ENCODE data around the gene SMPD3.

The SMPD3 gene

DNA sequence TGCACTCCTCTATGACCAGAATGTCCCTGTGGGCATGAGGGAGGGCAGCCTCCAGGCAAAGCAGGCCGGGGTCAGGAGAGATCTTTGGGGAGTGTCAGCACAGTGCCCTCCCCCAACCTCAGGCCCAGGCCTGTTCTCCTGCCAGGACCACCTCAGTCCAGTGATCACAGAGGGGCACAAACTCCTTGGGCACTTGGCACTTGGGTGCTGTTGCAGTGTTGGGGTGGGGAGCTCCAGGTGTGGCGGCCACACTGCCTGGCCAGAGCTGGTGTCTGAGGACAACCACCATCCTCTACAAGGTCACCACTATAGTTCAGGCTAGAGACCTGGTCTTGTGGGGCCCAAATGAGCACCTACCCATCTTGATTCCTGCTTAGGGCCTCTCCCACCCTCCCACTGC, 37.2 kb downstream of the SMPD3 start:
- Histone ChIP-seq H3K27me3 (ENCODE audit: control insufficient read depth in 5 of 5, insufficient read depth in 4 of 5, low read length in 5 of 5) (peaks cover 3 to 23% (median 6%) of the 10 kb centered on the region in 5 donors), H3K9ac (ENCODE audit: low read length in 5 of 5) (no peak overlapping the region), H3K27ac (ENCODE audit: low read depth, low read length) (no peak overlapping the region), H3K9me3 (ENCODE audit: control insufficient read depth in 5 of 5, low read length in 5 of 5) (no peaks in the 10 kb centered on the region), H3K4me1 (ENCODE audit: control insufficient read depth in 5 of 5, insufficient read depth in 5 of 5, low read length in 5 of 5) (no peaks in the 10 kb centered on the region), H3K4me3 (ENCODE audit: low read depth in 1 of 5, low read length in 5 of 5) (no peak overlapping the region), H3K36me3 (ENCODE audit: control insufficient read depth in 5 of 5, insufficient read depth in 5 of 5, low read length in 5 of 5) (no peaks in the 10 kb centered on the region)

DNA sequence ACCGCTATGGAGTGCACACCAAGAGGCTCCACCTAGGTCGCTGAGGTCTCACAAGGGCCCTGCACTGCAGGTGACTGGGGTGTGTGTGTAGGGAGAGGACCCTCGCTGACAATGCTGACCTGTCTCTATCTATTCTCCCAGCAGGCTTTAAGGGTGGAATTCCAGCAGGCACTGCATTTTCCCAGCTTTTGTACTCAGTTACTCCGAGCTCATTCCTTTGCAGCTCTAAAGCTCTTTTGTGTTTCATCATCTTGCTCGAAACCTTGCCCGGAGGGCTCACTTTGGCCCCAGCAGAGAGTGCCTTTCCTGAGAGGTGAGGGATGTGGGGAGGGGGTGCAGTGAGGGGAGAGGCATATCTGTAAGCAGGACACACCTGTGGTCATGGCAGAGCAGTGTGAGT, 39.3 kb downstream of the SMPD3 start:
- Histone ChIP-seq H3K27ac (ENCODE audit: low read depth, low read length) (no peak overlapping the region), H3K36me3 (ENCODE audit: control insufficient read depth in 5 of 5, insufficient read depth in 5 of 5, low read length in 5 of 5) (no peaks in the 10 kb centered on the region), H3K4me1 (ENCODE audit: control insufficient read depth in 5 of 5, insufficient read depth in 5 of 5, low read length in 5 of 5) (peaks cover 0 to 10% (median 5%) of the 10 kb centered on the region in 5 donors), H3K27me3 (ENCODE audit: control insufficient read depth in 5 of 5, insufficient read depth in 4 of 5, low read length in 5 of 5) (peaks cover 3 to 26% (median 6%) of the 10 kb centered on the region in 5 donors), H3K9me3 (ENCODE audit: control insufficient read depth in 5 of 5, low read length in 5 of 5) (no peaks in the 10 kb centered on the region), H3K4me3 (ENCODE audit: low read depth in 1 of 5, low read length in 5 of 5) (no peak overlapping the region), H3K9ac (ENCODE audit: low read length in 5 of 5) (no peak overlapping the region)

DNA sequence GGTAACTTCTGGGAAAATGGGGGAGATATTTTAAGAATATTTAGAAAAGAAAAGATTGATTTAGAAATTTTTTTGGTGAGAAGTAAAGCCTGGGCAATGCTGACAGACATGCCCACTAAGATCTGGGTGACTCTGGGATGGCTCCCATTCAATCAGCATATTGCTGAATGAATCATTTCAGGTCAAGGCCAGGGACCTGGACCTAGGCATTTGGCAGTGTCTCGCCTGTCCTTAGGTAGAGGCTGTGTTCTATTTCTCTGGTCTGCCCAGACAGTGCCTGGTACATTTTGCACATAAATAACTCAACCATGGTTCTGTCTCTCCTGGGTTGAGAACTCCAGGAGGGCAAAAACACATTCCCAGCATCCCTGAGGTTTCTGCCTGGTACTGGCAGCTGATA, 39.9 kb downstream of the SMPD3 start:
- H3K4me1 ChIP-seq (ENCODE audit: control insufficient read depth in 5 of 5, insufficient read depth in 5 of 5, low read length in 5 of 5): peaks cover 0 to 10% (median 5%) of the 10 kb centered on the region in 5 donors
- H3K27me3 ChIP-seq (ENCODE audit: control insufficient read depth in 5 of 5, insufficient read depth in 4 of 5, low read length in 5 of 5): peaks cover 3 to 26% (median 6%) of the 10 kb centered on the region in 5 donors
- no peak overlapping the region for H3K9ac ChIP-seq (ENCODE audit: low read length in 5 of 5)
- no peak overlapping the region for H3K4me3 ChIP-seq (ENCODE audit: low read depth in 1 of 5, low read length in 5 of 5)
- H3K27ac ChIP-seq (ENCODE audit: low read depth, low read length): no peak overlapping the region
- H3K9me3 ChIP-seq (ENCODE audit: control insufficient read depth in 5 of 5, low read length in 5 of 5): no peaks in the 10 kb centered on the region
- no peaks in the 10 kb centered on the region for H3K36me3 ChIP-seq (ENCODE audit: control insufficient read depth in 5 of 5, insufficient read depth in 5 of 5, low read length in 5 of 5)

DNA sequence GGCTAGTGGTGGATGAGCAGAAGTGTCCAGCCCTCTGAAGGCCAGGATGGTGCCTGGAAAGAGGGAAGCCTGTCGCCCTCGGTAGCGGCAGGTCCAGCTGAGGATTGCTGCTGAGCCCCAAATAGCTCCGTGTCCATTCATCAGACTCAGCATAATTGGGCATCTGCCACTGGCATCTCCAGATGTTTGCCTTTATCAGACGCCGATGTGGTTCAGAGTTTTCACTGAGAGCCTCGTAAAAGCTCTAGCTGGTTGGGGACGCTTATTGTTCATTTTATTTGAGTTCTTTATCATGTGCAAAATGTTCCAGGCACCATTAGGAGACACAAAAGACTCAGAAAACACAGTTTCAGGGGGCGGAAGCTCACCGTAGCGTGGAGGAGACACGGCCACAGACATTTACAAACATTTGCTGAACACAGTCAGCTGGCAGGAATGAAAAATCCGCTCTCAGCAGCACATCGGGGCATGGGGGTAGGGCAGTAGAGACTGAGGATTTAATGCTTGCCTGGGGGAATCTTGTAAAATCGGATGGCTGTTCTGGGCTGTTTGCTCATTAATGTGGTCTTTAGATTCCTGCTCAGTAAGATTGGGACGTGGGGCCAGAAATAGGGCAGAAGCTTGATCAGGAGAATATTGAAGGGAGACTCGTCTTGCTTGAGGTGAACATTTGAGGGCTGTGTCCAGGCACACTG, 41.7 kb downstream of the SMPD3 start:
- Histone ChIP-seq H3K9me3 (ENCODE audit: control insufficient read depth in 5 of 5, low read length in 5 of 5) (no peaks in the 10 kb centered on the region), H3K36me3 (ENCODE audit: control insufficient read depth in 5 of 5, insufficient read depth in 5 of 5, low read length in 5 of 5) (no peaks in the 10 kb centered on the region), H3K9ac (ENCODE audit: low read length in 5 of 5) (no peak overlapping the region), H3K27ac (ENCODE audit: low read depth, low read length) (no peak overlapping the region), H3K4me3 (ENCODE audit: low read depth in 1 of 5, low read length in 5 of 5) (no peak overlapping the region), H3K4me1 (ENCODE audit: control insufficient read depth in 5 of 5, insufficient read depth in 5 of 5, low read length in 5 of 5) (peaks cover 0 to 10% (median 5%) of the 10 kb centered on the region in 5 donors), H3K27me3 (ENCODE audit: control insufficient read depth in 5 of 5, insufficient read depth in 4 of 5, low read length in 5 of 5) (peaks cover 0 to 26% (median 6%) of the 10 kb centered on the region in 5 donors)

DNA sequence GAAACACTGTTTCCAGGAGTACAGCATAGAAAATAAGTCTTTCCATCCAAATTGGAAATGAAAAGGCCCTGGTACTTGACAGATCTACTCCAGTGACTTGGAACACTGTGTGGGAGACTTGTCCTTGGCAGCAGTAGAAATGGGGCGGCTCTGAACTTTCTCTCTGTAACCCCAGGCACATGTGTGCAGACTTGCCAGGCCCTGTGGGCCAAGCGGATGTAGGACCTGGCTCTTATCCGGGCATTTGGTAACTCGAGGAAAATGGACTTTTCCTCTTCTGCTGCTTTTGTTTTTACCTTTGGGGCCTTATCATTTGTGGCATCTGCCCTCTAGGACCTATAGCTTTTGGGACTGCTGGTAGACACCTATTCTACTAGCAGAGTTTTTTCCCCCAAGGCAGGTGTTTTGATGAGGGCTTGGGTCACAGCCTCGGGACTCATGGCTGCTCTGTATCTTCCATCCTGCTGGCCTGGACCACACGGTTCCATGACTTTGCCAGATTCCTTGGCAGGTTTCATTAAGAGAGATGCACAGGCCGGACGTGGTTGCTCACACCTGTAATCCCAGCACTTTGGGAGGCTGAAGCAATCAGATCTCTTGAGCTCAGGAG, 43.5 kb downstream of the SMPD3 start:
- H3K9me3 ChIP-seq (ENCODE audit: control insufficient read depth in 5 of 5, low read length in 5 of 5): no peaks in the 10 kb centered on the region
- H3K9ac ChIP-seq (ENCODE audit: low read length in 5 of 5): no peak overlapping the region
- no peaks in the 10 kb centered on the region for H3K36me3 ChIP-seq (ENCODE audit: control insufficient read depth in 5 of 5, insufficient read depth in 5 of 5, low read length in 5 of 5)
- peaks cover 0 to 21% (median 6%) of the 10 kb centered on the region in 5 donors for H3K27me3 ChIP-seq (ENCODE audit: control insufficient read depth in 5 of 5, insufficient read depth in 4 of 5, low read length in 5 of 5)
- no peak overlapping the region for H3K27ac ChIP-seq (ENCODE audit: low read depth, low read length)
- peaks cover 0 to 10% (median 5%) of the 10 kb centered on the region in 5 donors for H3K4me1 ChIP-seq (ENCODE audit: control insufficient read depth in 5 of 5, insufficient read depth in 5 of 5, low read length in 5 of 5)
- H3K4me3 ChIP-seq (ENCODE audit: low read depth in 1 of 5, low read length in 5 of 5): no peak overlapping the region

DNA sequence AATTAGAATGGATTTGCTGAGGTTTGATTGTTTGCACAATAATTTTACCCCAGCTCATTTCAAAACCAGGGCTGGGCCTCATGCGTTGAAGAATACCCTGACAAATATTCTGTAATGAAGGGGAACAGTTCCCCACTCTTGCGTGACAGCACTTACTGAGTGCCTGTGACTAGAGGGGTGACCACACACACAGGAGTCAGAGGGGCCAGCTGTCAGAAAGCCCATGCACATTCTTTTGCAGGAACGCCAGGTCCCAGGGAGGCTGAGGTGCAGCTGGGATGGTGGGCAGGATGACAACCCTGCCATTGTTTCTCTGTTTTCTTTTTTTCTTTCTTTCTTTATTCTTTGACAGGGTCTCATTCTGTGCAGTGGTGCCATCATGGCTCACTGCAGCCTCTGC, 44.6 kb downstream of the SMPD3 start:
- Histone ChIP-seq H3K9me3 (ENCODE audit: control insufficient read depth in 5 of 5, low read length in 5 of 5) (no peaks in the 10 kb centered on the region), H3K27me3 (ENCODE audit: control insufficient read depth in 5 of 5, insufficient read depth in 4 of 5, low read length in 5 of 5) (peaks cover 0 to 15% (median 1%) of the 10 kb centered on the region in 5 donors), H3K36me3 (ENCODE audit: control insufficient read depth in 5 of 5, insufficient read depth in 5 of 5, low read length in 5 of 5) (no peaks in the 10 kb centered on the region), H3K27ac (ENCODE audit: low read depth, low read length) (no peak overlapping the region), H3K4me1 (ENCODE audit: control insufficient read depth in 5 of 5, insufficient read depth in 5 of 5, low read length in 5 of 5) (peaks cover 0 to 10% (median 5%) of the 10 kb centered on the region in 5 donors), H3K4me3 (ENCODE audit: low read depth in 1 of 5, low read length in 5 of 5) (no peak overlapping the region), H3K9ac (ENCODE audit: low read length in 5 of 5) (no peak overlapping the region)

DNA sequence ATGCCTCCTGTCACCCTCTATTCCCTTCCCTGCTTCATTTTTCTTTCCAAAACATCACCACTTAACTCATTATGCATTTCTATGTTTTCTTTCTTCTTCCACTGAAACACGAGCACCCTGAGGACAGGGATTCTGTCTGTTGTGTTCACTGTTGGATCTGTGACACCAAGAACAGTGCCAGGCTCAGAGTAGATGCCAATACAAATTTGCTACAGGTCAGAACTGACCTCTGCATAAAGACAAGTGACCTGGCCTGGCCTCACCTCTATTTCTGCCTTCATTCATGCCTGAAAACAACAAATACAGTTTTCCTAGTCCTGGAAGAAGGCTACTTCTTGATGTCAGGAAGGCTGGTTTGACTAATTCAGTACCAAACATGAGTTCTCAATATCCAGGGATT, 45.1 kb downstream of the SMPD3 start:
- Histone ChIP-seq H3K9me3 (ENCODE audit: control insufficient read depth in 5 of 5, low read length in 5 of 5) (no peaks in the 10 kb centered on the region), H3K4me1 (ENCODE audit: control insufficient read depth in 5 of 5, insufficient read depth in 5 of 5, low read length in 5 of 5) (peaks cover 0 to 10% (median 5%) of the 10 kb centered on the region in 5 donors), H3K27ac (ENCODE audit: low read depth, low read length) (no peak overlapping the region), H3K27me3 (ENCODE audit: control insufficient read depth in 5 of 5, insufficient read depth in 4 of 5, low read length in 5 of 5) (peaks cover 0 to 13% (median 0%) of the 10 kb centered on the region in 5 donors), H3K4me3 (ENCODE audit: low read depth in 1 of 5, low read length in 5 of 5) (no peak overlapping the region), H3K36me3 (ENCODE audit: control insufficient read depth in 5 of 5, insufficient read depth in 5 of 5, low read length in 5 of 5) (no peaks in the 10 kb centered on the region), H3K9ac (ENCODE audit: low read length in 5 of 5) (no peak overlapping the region)

DNA sequence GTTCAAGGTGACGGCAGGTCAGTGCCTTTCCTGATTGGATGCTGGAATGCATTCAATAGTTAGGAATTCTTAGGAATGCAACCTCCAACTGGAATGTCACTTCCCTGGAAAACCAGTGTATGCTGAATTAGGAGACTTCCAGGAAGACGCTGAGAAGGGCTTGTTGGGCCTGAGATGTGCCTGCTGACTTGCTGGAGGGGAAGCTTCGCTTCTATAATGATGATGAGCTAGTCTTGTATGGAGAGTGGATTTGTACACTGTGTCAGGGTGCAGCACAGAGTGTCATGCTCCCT, 45.6 kb downstream of the SMPD3 start:
- Histone ChIP-seq H3K27me3 (ENCODE audit: control insufficient read depth in 5 of 5, insufficient read depth in 4 of 5, low read length in 5 of 5) (peaks cover 0 to 13% (median under 1%) of the 10 kb centered on the region in 5 donors), H3K9me3 (ENCODE audit: control insufficient read depth in 5 of 5, low read length in 5 of 5) (no peaks in the 10 kb centered on the region), H3K4me1 (ENCODE audit: control insufficient read depth in 5 of 5, insufficient read depth in 5 of 5, low read length in 5 of 5) (peaks cover 0 to 10% (median 5%) of the 10 kb centered on the region in 5 donors), H3K27ac (ENCODE audit: low read depth, low read length) (no peak overlapping the region), H3K4me3 (ENCODE audit: low read depth in 1 of 5, low read length in 5 of 5) (no peak overlapping the region), H3K9ac (ENCODE audit: low read length in 5 of 5) (no peak overlapping the region), H3K36me3 (ENCODE audit: control insufficient read depth in 5 of 5, insufficient read depth in 5 of 5, low read length in 5 of 5) (no peaks in the 10 kb centered on the region)

DNA sequence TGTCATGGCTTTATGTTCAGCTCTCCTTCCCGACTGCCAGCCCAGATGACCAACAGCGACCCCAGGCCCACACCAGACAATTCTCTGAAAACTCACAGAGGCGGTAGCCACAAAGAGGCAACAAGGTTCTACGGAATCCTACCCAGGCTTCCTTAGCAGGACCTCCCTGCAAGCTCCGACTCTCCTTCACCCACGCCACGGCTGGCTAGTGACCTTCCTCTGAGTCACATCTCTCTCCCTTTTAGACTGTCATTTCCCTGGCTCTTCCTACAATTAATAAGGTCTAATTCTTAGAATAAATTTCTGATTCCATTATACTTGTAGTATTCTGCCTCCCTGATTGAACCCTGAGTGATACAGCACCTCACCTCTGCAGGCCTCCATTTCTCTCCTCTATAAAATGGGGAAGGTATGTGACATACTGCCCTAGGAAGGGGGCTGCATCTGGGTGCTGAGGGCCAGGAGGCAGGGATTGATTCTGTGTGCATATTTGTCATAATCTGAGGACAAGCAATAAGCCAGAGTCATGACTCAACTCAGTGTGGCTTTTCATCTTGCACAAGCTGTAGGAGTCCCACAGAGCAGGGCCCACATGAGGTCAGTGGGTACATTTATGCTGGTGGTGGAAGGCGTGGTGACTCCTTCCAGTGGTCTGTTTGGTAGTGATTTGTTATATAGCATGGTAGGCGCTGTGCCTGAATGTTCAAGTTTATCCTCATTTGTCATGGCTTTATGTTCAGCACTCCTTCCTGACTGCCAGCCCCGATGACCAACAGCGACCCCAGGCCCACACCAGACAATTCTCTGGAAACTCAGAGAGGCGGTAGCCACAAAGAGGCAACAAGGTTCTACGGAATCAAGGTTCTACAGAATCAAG, 46.2 kb downstream of the SMPD3 start:
- no peak overlapping the region for H3K9ac ChIP-seq (ENCODE audit: low read length in 5 of 5)
- no peaks in the 10 kb centered on the region for H3K9me3 ChIP-seq (ENCODE audit: control insufficient read depth in 5 of 5, low read length in 5 of 5)
- peaks cover 0 to 13% (median 2%) of the 10 kb centered on the region in 5 donors for H3K27me3 ChIP-seq (ENCODE audit: control insufficient read depth in 5 of 5, insufficient read depth in 4 of 5, low read length in 5 of 5)
- no peak overlapping the region for H3K27ac ChIP-seq (ENCODE audit: low read depth, low read length)
- no peak overlapping the region for H3K4me3 ChIP-seq (ENCODE audit: low read depth in 1 of 5, low read length in 5 of 5)
- H3K4me1 ChIP-seq (ENCODE audit: control insufficient read depth in 5 of 5, insufficient read depth in 5 of 5, low read length in 5 of 5): peaks cover 0 to 10% (median 5%) of the 10 kb centered on the region in 5 donors
- H3K36me3 ChIP-seq (ENCODE audit: control insufficient read depth in 5 of 5, insufficient read depth in 5 of 5, low read length in 5 of 5): no peaks in the 10 kb centered on the region

Measured in subcutaneous abdominal adipose tissue (tissue), 5 donors.